CD4-positive, alpha-beta T cell treated with Interleukin-4 for 4 hours (primary cell): Measurements from ENCODE around the gene REG4.
"Not testable (repeated sequence)": the region's sequence is repeated elsewhere in the genome, so short reads cannot be mapped to it uniquely, and the experiment has no call there.

Source experiments
- DNase-seq: peaks from one replicate; pipeline ENCODE4 v3.0.0-alpha.2; 2020

REG4 gene

DNA sequence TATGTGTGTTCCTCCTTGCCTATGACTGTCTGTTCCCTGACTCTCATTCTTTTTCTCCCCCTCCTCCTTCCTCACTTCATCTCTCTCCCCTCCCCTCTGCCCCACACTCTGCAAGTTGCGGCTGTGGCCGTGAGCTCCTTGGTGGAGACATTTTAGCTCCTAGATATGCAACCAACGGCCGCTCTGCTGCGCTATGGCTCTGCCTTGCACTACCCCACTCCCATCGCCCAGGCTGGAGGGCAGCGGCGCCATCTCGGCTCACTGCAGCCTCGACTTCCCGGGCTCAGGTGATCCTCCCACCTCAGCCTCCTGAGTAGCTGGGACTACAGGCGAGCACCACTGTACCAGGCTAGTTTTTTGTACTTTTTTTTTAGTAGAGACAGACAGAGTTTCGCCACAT lies 5.5 kb downstream of the REG4 start:
- DNase-seq: no peak

DNA sequence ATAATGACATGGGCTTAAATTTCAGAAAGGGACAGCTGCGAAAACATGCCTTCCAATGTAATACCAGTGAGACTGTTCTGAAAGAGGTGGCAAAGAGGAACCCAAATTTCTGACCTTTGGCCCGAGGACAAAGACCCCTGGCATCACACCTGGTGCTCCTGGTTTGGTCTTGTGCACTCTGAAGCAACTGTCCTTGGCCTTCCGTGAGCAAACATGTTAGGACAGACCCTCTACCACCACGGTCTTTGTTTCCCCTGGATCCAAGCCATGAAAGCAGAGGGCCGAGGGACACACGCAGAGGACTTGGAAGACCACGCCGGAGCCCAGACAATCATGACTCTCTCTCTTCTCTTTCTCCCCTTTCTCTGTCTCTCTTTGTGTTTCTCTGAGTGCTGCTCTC lies 6.0 kb downstream of the REG4 start:
- no peak for DNase-seq

DNA sequence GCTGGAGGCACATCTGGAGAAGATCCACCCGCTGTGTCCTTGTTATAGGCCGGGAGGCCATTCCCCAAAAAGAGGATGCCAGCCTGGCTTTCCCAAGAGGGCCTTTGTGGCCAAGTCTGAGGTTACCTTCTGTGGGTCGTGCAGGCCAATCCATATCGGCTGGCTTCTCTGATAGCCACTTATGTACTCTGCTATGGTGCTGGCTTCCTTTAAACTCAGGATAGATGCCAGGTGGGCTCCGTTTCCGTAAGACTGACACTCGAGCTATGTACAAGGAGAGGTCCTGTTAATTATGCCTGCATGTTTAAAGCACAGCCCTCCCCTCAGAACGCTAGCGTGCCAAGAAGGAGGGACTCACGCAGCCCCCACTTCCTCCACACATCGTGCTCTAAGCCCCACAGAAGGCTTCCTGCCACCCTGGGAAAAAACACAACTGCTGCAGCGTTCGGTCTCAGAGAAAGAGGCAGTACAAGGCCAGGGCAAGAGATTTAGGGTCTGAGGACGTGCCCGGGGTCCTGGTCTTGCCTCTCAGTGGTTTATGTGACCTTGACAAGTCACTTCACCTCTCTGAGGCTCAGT lies 11.6 kb downstream of the REG4 start:
- DNase-seq: no peak

DNA sequence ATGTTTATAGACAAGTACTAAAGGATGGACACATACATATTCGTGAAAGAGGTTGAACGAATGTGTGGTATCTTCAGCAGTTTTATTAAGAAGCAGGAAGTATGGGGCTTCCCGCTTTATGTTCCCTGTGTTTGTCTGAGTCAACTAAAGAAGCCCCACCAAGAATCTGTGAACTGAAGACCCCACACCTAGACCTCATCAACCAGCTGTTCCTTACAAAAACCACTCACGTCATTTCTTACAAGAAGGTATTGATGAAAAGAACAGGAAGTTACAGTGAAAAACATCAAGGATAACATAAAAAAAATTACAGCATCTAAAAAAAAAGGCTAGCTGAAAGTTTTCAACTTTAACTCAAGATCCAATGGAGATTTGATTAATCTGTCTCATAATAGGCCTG lies 12.3 kb downstream of the REG4 start:
- DNase-seq: no peak

DNA sequence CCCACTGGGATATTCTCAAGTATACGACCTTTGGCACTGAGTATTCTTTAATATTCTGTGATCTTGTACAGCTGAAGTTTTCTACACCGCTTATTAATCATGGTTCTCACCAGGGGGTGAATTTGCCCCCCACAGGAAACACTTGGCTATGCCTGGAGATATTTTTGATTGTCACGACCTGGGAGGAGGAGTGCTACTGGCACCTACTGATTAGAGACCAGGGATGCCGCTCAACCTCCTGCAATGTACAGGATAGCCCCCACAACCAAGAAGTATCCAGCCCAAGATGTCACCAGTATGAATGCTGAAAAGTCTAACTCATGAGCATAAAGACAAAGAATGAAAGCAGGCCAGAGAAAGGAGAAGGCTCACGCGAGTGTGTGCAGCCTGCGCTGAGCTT lies 13.7 kb downstream of the REG4 start:
- no peak for DNase-seq

DNA sequence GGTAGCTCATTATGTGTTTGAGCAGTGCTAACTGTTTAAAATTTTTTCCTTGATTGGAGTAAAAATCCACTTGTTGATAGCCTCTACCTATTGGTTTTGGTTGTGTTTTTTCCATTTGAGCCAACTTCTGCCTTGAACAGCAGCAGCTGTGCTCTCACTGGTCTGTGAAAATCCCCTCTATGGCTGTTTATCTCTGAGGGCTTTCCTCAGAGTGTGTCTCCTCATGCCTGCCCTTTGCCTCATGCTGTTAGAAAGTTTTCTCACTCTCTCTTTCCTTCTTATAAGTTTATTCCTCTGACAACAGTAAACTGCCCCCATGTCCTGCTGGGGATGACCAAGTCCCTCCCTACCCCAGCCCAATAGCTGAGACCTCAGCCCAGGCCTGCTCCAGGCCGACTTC lies 14.1 kb downstream of the REG4 start:
- DNase-seq: no peak

DNA sequence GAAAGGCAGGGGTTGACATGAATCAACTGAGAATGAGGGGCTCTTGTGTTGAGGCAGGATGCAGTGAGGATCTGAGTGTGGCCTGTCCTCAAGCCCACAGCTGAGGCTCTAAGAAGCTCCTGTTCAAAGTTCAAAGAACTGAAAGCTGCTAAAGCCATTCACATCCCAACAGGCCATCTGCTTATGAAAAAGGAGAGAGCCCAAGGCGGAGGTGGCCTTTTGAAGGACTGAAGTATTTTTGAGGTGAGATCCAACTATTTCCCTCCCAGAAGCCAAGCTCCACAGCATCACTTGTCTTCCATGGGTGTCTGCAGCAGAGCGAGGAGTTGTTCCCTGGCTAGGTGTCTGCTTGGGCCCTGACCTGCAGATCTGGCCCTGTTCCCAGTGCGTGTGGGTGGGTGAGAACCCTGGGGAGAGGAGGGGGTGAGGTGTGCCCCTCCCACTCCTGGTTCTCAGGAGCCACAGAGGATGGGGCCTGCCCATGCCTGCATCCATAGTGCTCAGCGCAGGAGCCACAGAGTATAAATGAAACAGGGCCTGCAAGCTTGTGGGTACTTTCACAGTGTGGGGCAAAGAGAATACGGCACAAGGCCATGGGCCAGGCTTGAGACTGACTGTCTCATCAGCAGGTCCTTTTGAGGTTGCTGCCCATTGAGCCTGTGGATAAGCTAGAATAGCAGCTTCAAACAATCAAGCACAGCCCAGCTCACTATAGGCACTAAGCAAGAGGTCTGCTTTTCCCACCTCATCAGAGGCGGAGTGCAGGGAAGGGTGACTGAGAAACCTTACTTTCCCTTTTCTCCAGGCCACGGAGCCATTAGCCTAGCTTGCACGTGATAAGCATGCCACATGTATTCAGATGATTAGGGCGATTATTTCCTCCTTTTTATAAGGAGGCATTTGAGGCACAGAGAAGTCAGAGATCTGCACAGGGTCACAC lies 15.7 kb downstream of the REG4 start:
- DNase-seq: no peak

DNA sequence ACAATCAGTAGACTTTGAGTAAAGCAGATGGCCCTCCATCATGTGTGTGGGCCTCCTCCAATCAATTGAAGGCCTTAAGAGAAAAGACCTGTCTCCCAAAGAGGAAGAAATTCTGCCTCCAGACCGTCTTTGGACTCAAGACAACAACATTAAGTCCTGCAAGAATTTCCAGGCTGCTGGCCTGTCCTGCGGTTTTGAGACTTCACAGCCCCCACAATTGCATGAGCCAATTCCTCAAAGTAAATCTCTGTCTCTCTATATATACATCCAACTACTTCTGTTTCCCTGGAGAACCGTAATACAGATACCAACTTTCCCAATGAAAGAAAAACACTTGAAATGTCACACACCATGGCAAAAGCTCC lies 16.4 kb downstream of the REG4 start:
- no peak for DNase-seq

DNA sequence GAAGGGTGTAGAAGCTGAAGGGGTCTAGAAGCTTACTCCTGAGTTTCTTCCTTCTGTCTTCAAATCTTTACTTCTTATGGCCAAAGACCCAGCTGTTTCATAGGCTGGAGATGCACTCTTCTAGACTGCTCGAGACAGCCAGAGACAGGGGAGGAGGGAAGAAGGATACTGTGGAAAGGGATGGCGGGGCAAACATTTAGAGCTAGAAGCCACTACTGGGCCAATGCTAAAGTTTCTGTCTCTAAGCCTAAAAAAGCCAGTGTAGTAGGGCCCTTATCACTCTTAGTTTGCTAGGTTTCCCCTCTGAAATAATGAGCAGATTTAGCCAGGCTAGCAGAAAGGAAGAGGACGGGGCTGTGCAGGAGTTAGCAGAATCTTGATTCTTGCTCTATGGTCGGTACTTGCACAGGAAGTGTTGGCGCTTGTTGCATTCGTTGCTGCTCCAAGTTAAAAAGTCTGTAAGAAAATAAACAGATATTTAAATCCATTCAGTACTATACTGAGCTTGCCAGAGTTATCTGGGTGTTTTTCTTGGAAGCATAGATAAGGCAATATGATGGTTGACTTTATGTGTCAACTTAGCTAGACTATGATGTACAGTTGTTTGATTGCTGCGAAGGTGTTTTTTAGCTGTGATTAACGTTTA lies 16.9 kb downstream of the REG4 start:
- DNase-seq: no peak

DNA sequence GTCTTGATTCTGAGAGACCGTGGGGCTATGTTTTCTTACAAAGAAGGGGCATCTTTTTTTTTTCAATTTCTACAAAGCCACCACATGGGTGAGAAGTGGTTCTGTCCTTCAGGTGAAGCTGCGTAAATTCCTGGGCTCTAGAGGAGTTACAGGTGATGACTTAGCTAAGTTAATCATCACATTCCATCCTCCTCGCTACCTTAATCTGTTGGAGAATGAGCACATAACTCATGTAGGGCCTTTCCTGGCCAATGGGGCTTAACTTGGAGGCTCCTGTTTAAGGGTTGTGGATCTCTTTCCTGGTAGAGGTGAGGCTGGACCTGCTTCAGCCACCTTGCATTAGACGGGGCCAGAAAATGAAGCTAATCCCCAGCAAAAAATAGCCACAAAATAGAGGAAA lies 19.9 kb downstream of the REG4 start:
- DNase-seq: no peak

DNA sequence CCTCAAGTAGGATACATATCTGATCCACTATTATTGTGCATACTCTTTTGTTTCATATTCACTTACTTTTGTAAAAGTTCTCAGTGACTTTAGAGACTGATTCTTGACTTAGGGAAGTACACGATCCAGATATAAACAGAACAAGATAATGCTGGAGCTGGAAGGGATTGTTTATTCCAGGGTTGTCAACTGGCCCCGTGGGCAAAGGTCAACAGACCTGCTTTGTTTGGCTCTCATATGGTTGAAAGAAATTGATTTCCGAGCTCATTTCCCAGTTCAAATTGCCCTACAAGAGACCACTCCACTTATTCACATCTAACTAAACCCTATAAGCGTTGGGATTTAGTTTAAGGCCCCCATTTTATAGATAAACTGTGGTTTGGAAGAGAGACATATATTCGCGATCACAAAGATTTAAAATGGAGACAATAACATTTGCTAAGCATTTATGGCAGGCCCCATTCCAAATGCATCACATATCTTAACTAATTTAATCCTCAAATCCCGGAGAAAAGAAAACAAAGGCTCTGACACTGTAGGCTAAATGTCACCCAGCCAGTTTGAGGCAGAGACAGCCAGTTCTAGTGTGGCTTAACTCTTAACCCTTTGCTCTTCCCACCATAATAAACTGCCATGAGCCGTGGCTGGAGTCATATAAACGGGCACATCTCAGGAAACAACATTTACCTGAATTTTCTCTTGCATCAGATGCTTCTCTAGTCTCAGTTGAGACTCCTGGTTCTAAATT lies 20.6 kb downstream of the REG4 start:
- DNase-seq: no peak

DNA sequence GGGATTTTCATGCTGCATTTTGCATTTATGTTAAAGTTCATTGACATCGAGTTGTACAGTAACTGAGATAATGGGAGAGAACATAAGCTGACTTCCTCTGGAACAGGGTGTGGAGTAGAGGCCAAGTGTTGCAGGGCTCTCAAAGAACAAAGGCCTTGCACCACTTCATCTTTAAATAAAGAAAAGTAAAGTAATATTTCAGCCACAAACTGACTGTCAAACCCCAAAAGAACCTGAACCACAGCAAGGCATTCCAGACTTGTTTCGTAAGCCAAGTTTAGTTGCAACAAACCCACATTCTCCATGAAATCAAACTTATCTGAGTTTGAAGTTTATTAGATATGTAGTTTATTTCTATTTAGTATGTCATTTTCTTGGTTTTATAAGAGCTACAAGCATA lies 23.5 kb downstream of the REG4 start:
- no peak for DNase-seq

DNA sequence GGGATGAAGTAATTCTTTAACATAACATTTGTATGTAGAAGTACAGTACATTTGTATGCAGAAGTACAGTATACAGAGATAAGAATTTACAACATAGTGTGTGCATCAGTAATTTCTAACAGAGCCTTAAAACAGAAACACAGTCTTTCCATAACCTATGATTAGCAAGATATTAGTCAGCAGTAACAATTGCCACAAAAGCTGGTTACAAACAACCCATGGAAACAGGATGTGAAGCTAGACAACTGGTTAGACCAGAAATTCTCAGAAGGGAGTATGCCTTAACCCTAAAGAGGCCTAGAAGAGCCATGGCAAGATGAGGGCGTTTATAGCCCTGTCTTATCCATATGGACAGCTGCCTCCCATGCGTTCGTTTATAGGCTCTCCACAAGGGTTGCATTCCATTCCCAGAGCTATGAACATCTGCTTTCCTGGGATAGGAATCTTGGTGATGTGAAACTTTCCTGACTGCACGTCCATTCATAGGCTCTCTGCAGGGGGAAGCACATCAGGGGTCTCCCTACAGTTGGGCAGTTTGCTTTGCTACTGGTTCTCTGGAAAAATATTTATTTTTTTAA lies 24.7 kb downstream of the REG4 start:
- DNase-seq: not testable (repeated sequence)

DNA sequence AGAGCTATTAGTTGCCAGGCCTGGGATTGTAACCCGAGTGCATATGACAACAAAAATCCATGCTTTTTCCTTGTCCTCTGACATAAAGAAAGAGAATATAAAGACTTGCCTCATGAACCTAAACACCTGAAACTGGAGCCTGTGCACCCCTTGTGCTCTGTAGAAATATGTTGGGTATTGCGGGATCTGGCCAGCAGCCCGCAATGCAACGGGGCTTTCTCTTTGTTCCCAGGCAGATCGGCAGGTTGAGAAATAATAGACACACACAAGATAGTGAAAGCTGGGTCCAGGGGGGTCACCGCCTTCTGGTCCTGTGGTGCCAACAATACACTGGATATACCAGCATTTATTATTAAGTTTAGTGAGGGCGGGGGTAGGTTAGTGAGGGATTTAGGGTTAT lies 25.2 kb downstream of the REG4 start:
- DNase-seq: not testable (repeated sequence)

DNA sequence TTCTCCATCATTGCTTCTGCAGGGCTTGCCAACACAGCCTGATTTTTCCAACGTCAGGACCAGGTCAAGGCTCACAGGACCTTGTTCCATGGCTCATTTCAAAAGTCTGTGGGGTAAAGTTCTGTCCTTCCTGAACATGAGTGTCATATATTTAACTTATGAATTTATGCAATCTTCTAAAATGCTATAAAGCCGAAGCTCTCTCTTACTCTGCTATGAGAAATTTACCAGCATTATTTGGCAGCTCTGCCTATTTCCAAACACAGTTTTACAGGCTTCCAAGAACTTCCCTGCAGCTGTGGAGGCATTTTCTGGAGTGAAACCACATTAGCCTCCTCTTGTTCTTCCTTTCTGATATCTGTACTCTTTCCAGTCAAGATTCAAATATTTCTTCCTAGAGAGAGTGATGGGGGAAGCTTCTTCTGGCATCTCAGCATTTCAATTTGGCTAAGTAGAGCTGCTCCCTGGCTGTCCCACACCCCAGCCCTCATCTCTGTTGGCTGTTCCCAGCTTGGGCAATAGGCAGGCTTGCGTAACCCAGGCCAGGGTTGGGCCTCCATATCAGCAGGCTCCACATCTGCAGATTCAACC lies 27.0 kb downstream of the REG4 start:
- DNase-seq: no peak

DNA sequence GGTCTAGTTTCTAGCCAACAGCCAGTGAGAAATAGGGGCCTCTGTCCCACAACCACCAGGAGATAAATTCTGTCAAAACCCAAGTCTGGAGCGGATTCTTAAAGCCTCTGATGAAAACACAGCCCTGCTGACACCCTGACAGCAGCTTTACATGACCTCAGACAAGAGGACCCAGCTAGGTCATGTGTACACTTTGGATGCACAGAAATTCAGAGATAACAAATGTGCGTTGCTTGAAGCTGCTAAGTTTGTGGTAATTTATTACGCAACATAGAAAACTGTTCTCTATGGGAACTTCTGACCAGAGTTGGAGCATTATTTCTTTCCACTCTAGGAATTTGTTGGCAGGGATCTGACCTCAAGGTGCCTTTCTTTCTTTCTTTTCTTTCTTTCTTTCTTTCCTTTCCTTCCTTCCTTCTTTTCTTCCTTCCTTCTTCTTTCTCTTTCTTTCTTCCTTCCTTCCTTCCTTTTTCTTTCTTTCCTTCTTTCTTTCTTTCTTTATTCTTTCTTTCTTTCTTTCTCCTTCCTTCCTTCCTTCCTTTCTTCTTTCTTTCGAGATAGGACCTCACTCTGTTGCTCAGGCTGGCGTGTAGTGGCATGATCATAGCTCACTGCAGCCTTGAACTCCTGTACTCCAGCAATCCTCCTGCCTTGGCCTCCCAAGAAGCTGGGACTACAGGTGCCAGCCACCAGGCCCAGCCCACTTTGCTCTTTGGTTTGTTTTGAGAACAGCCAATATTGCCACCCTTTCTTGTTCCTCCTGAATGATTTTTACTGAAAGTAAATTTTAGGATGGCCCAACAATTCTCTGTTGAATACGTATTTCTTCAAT lies 27.7 kb downstream of the REG4 start:
- no peak for DNase-seq

DNA sequence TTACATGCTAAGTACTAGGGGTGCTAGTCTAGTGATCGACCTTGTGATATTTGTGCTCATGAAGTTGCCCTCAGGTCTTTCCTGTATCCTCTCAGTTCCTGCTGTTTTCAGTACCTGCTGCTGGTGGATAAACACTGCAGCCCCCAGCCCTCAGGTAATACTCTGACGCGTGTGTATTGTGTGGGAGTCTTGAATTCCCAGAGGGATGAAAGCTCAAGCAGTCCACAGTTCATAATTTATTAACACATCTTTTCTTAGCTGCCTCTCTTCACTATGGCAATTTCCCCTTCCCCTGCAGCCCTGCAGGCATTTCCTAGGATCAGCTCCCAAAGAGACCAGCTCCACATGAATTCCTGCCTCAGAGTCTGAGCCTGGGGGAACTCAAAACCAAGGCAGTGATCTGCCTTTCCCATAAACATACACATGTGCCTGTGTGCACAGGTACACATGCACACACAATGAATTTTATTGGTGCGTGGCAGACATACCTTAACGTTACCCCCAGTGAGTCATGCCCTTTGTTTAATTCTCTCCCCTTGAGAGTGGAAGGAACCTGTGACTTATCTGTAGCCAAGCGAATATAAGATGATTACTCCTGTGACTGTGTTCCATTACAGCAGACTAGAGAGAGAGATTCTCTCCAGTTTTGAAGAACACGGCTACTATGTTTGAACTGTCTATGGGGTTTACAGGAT lies 28.5 kb downstream of the REG4 start:
- no peak for DNase-seq

DNA sequence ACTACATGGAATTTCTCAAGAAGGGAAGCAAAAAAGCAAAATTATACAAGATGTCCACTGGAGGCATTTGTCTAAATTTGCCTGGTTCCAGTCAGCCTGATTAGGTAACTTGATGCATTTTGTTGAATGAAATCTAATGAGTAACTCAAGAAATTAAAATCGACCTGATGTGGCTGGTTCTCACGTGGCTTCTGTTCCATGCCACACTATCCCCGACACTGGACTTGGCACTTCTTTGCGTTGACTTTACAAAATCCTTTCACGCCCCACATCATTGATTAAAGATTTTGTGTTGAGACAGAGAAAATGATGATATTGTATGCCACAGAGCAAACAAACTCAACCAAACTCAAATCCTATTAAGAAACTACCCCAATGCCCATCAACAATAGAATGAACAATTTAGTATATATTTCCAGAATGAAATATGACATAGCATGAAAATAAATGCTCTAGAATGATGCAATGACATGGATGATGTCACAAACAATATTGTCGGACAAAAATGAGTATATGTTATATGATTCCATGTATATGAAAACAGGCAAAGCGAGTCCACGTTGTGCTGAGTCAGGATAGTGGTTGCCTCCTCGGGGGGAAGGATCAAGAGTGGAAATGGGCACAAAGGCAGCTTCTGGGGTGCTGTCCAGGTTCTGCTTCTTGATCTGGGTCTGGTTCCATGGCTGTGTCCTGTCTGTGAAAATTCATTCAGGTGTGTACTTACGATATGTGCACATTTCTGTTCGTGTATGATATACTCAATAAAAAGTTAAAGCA lies 29.6 kb downstream of the REG4 start:
- no peak for DNase-seq

DNA sequence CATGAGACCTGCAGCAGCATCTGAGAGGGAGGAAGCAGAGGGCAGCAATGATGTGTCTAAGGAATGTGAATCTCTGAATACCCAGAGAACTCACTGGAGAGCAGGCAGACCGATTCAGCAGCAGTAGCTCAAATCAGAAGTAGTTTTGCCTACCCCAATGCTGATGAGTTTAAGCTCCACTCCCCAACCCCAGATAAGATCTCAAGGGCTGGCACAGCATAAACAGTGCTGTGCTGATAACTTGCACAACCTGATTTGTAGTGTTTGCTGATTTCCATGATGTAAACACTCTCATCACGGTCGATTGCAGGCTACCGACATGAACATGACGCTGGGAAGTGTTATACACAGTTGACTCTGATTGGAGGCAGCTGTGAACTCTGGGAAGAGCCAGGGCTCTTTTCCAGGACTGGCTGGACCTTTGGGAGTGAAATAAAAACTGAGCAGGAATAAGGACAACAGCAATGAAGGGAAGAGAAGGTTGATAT lies 31.3 kb downstream of the REG4 start:
- no peak for DNase-seq
